Upper lobe of left lung (tissue), 4 donors: ENCODE data around the gene SSBP3.

Experiments
- EP300 ChIP-seq, 4 donors: sonication (generic); formaldehyde crosslinking; IDR thresholded peaks; one replicate each; pipeline ENCODE4 v1.5.1; 2017; ENCODE audit warnings: antibody characterized with exemption in 4 of 4, control low read depth in 2 of 4
- POLR2A ChIP-seq, 4 donors: fragments of 450-650 bp; IDR thresholded peaks; one replicate each; pipeline ENCODE4 v1.5.1; 2016 to 2017; ENCODE audit warnings: antibody characterized with exemption in 4 of 4, mild to moderate bottlenecking in 2 of 4
- POLR2AphosphoS5 ChIP-seq, 2 donors: sonication (generic); formaldehyde crosslinking; IDR thresholded peaks; one replicate each; pipeline ENCODE4 v1.5.1; 2017; ENCODE audit warnings: antibody characterized with exemption in 2 of 2
- TF ChIP-seq, protein P1 (sequence below), 6 experiments: fragments of 450-650 bp in 4 of 6; fragments of 200-600 bp in 2 of 6; sonication (generic) in 2 of 6; IDR thresholded peaks; one replicate each; pipeline ENCODE4 v1.5.1; 2016 to 2019; ENCODE audit warnings: antibody characterized with exemption in 6 of 6

DNA sequence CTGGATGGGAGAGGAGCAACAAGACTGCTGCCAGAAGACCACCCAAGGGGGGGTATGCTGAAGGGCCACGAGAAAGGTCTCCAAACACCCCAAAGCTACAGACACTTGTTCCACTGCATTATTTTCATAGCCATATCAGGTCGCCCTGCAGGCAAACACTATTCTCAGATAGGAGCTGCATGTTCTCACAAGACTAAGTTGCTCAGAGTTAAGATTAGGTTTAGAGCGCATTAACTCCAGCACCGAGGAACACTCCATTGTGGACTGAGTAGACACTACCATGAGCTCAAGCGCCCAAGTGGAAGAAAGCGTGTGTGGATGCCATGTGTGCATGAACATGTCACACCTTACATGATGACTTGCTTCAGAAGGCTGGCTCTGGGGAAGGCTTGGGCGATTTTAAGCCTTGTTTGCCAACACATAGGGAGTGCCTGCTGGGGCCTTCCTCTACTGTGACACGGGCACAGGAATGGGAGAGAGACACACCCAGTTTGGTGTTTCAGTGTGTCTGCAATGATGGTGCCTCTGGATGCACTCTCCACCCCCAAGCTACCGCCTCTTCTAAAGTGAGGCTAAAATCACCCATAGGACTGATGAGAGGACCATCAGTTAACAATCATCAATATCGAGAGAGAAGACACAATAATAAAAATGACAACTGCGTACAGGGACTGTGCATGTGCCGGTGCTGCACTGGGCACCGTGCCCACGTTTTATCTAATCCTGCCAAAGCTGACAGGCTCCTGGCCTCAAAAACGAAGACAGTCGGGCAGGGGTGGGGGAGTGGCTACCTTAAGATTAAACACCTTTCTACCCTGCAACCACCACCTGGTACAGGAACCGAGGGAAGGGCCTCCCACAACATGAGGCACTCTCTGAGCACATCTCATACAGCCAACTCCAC lies 34.9 kb downstream of the SSBP3 start:
- TF ChIP-seq, protein P1, sequence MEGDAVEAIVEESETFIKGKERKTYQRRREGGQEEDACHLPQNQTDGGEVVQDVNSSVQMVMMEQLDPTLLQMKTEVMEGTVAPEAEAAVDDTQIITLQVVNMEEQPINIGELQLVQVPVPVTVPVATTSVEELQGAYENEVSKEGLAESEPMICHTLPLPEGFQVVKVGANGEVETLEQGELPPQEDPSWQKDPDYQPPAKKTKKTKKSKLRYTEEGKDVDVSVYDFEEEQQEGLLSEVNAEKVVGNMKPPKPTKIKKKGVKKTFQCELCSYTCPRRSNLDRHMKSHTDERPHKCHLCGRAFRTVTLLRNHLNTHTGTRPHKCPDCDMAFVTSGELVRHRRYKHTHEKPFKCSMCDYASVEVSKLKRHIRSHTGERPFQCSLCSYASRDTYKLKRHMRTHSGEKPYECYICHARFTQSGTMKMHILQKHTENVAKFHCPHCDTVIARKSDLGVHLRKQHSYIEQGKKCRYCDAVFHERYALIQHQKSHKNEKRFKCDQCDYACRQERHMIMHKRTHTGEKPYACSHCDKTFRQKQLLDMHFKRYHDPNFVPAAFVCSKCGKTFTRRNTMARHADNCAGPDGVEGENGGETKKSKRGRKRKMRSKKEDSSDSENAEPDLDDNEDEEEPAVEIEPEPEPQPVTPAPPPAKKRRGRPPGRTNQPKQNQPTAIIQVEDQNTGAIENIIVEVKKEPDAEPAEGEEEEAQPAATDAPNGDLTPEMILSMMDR (IDR thresholded peaks at IDR 0.05): no peak
- TF ChIP-seq POLR2A (IDR thresholded peaks at IDR 0.05): no peak
- no peak for TF ChIP-seq POLR2AphosphoS5 (IDR thresholded peaks at IDR 0.05)
- no peak for TF ChIP-seq EP300 (IDR thresholded peaks at IDR 0.05)
